ENCODE measurements around the gene OR1K1. TPM values are rescaled to one million over a fixed set of nuclear protein-coding genes. Genes with fewer than 3 reads are reported as not detected.
"Not testable (repeated sequence)": the region's sequence is repeated elsewhere in the genome, so short reads cannot be mapped to it uniquely, and the experiment has no call there.

Gene OR1K1
- polyA plus RNA-seq, 1 experiment: not detected

- CTCF ChIA-PET: interaction anchor here (1.1 to 1.2 kb wide), 2 partner anchors 10 to 16 kb away, joined by 3 read pairs; partner anchors contain the start of gene PDCL
- not testable (repeated sequence) for DNase-seq (ENCODE audit: low read depth); H3K4me3 ChIP-seq (ENCODE audit: low read depth, low read length); H3K36me3 ChIP-seq (ENCODE audit: control insufficient read depth, insufficient read depth, low read length); H3K27me3 ChIP-seq (ENCODE audit: control insufficient read depth, insufficient read depth, low read length)
- 0 out of 2 replicates have a peak, but pooled peaks have one; percentile 1 for TF ChIP-seq CTCF (IDR thresholded peaks at IDR 0.05; ENCODE audit: insufficient read depth, low read depth, low read length)
- POLR2A ChIA-PET: interaction anchor here (0.7 kb wide), 1 partner anchor 11 kb away, joined by 3 read pairs; no protein-coding TSS in a partner anchor
These were observed 38.5 kb downstream of the OR1K1 start for GRCh38 chr9:122838441-122838840.

- Histone ChIP-seq H3K36me3 (ENCODE audit: control insufficient read depth, insufficient read depth, low read length) (no peaks in the 10 kb centered on the region), H3K27me3 (ENCODE audit: control insufficient read depth, insufficient read depth, low read length) (no peaks in the 10 kb centered on the region), H3K4me3 (ENCODE audit: low read depth, low read length) (no peak overlapping the region)
- ChIA-PET CTCF (no interaction called here), POLR2A (no interaction called here)
- TF ChIP-seq CTCF (IDR thresholded peaks at IDR 0.05; ENCODE audit: insufficient read depth, low read depth, low read length): no peak
- DNase-seq (ENCODE audit: low read depth): no peak
These were observed 41.6 kb downstream of the OR1K1 start for GRCh38 chr9:122841501-122841900.

DNA sequence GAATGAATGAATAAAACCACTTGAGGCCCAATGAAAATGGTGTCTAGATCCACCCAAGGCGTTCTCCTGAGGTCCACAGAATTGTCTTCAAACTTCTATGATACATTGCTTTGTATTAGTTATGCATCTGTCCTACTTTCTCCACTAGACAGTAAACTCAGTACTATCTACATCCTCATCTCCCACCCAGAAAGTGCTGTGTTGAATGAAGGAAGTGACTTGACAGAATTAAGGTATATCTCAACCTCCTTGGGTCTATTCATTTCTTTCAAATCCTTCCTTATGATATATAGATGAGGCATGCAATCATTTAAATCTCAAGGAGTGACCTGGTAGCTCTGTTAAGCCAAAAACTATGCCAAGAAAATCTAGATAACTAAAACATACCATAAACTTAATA is 44.2 kb downstream of the OR1K1 start:
- H3K4me3 ChIP-seq (ENCODE audit: low read depth, low read length): no peak overlapping the region
- ChIA-PET POLR2A (no interaction called here), CTCF (interaction anchor here (1.2 kb wide), 1 partner anchor 15 kb away, joined by 3 read pairs; no protein-coding TSS in a partner anchor)
- H3K27me3 ChIP-seq (ENCODE audit: control insufficient read depth, insufficient read depth, low read length): no peaks in the 10 kb centered on the region
- no peak for TF ChIP-seq CTCF (IDR thresholded peaks at IDR 0.05; ENCODE audit: insufficient read depth, low read depth, low read length)
- DNase-seq (ENCODE audit: low read depth): no peak
- no peaks in the 10 kb centered on the region; the same call in 1 of the 2 replicates for H3K36me3 ChIP-seq (ENCODE audit: control insufficient read depth, insufficient read depth, low read length)

DNA sequence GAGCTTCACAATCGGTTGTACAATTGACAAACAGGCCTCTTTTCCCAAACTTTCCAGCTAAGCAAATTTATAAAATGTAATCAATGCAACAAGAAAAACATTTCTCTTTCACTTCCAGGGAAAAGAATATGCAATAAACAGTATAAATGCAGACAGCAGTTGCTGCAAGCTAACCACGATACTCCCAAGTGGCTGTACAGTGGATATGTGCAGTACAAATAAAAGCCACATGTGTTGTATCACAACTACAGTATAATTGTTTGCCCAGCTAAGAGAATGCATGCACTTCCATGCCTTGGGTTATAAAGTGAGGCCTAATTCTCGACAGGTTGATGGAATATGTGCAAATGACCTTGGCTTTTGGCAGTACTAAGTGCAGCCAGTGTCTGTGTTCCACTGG is 45.2 kb downstream of the OR1K1 start:
- ChIA-PET CTCF (interaction anchor here (1.0 to 1.2 kb wide), 2 partner anchors 16 to 505 kb away, joined by 3 read pairs; no protein-coding TSS in a partner anchor), POLR2A (no interaction called here)
- no peak for DNase-seq (ENCODE audit: low read depth)
- no peaks in the 10 kb centered on the region; the same call in 1 of the 2 replicates for H3K36me3 ChIP-seq (ENCODE audit: control insufficient read depth, insufficient read depth, low read length)
- no peak overlapping the region for H3K4me3 ChIP-seq (ENCODE audit: low read depth, low read length)
- H3K27me3 ChIP-seq (ENCODE audit: control insufficient read depth, insufficient read depth, low read length): no peaks in the 10 kb centered on the region
- TF ChIP-seq CTCF (IDR thresholded peaks at IDR 0.05; ENCODE audit: insufficient read depth, low read depth, low read length): no peak

DNA sequence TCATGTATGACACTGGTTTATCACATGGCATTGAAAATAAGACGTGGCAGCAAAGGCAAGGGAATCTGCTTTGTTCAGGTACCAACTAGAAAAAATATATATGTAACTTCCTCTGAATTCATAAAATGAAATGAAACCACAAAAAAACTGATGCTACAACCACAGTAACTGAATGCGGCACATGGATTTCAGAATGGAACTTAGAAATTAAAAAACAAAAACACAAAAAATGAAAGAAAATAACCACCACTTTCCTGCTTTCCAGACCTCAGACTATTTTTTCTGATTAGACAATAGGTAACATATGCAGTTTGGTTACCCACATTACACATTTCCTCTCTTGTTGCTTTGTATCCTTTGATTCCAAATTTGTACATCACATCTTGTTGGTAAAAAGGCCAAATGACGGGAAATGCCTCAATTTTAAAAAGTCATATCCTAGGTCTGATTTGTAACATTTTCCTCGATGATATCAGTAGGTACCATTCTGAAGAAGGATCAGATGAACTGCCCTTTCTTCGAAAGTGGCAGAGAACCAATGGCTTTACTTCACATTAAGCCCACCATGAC is 46.5 kb downstream of the OR1K1 start:
- no peak for TF ChIP-seq CTCF (IDR thresholded peaks at IDR 0.05; ENCODE audit: insufficient read depth, low read depth, low read length)
- DNase-seq (ENCODE audit: low read depth): no peak
- Histone ChIP-seq H3K36me3 (ENCODE audit: control insufficient read depth, insufficient read depth, low read length) (peaks cover 3% of the 10 kb centered on the region), H3K27me3 (ENCODE audit: control insufficient read depth, insufficient read depth, low read length) (no peaks in the 10 kb centered on the region), H3K4me3 (ENCODE audit: low read depth, low read length) (no peak overlapping the region)
- POLR2A ChIA-PET: interaction anchor here (0.6 kb wide), 2 partner anchors 14 to 1564 kb away, joined by 3 read pairs; no protein-coding TSS in a partner anchor
- CTCF ChIA-PET: no interaction called here
